NCI-H2196 (cell line): ENCODE data around the gene MARK4.
"Not testable (repeated sequence)": the region's sequence is repeated elsewhere in the genome, so short reads cannot be mapped to it uniquely, and the experiment has no call there.

Experiments
- DNase-seq: peaks from one replicate; lab custom pipeline; 2025; ENCODE audit not compliant: unreplicated experiment; lab: John Stamatoyannopoulos, UW

Gene MARK4

DNA sequence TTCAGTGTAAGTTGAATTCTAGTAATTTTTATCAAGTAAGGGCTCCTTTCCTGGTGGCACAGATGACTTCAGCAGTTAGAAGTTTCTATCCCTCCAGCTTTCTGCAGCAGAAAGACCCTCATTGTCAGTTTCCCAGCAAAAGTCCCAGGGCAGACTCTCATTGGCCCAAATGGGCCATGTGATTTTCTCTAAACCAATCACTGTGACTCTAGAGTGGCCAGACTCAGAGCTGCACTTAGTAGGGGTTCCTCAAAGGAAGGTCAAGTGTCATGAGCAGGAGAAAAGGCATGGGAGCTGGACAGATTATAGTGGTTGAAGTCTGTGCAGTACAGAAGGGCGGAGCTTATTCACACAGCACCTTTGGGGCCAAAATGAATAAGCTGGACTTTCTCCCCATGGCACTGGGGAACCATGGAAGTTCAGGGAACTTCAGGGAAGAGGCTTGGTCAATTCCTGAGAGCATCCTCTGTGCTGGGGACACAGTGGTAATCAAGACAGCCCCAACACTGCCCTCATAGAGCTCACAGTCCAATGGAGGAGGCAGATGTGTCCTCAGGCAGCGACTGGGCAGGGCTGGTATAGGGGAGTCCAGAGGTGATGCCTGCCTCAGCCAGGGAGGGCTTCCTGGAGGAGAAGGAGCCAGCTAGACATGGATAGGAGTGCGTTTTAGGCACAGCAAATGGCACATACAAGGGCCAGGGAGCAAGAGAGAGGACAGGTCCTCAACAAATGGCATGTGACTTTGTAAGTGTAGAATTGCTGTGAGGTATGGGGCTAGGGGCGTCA, 53.3 kb downstream of the MARK4 start:
- no peak for DNase-seq

DNA sequence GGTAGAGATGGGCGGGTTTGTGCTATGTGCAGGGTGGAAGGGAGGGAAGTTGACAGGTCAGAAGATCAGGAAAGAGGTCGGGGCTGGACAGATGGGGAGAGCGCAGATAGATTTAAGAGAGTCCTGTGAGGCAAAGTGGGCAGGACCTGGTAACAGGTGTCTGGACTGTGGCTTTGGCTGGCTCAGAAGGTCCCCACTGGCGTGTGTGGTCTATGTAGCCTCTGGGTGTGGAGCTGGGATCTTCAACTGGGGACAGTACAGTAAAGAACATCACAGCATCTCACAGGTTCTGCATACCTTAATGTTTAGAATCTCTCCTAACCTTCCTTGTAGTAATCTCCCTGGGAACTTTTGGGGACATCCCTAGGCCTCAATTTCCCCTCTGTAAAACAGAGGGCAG, 53.9 kb downstream of the MARK4 start:
- no peak for DNase-seq

DNA sequence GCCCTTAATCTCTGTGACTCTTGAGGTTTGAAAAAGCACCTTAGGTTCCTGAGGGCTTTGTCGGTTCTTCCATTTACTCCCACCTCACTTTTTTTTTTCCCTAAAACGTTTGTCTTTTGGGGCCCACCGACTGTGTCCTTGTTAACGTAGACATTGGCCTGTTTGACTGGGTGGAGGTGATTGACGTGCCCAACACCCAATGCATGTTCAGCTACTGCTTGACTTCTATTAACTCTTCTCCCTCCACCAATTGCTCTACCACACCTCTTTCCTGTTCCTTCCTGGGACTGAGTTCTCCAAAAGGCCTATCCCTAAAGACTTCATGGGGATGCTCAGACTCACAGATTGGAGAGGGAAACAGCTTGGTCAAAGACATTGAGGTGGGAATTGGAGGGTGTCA, 54.4 kb downstream of the MARK4 start:
- DNase-seq = no peak

DNA sequence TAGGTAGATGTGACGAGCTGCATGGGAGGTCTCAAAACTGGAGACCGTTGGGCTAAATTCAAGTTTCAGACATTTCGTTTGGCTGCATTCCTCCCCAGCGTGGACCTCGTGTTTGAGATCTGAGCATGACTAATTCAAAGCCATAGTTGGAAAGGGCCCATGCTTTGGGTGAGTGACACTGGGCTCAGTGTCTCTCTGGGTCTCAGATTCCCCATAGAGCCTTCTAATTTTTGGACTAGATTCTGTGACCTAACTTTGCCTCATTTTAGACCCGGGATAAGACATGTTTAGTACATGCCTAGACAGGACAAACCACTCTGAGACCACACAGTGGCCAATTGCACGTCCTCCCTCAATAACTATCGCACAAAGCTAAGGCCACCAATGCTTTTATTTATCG, 55.0 kb downstream of the MARK4 start:
- DNase-seq = no peak

DNA sequence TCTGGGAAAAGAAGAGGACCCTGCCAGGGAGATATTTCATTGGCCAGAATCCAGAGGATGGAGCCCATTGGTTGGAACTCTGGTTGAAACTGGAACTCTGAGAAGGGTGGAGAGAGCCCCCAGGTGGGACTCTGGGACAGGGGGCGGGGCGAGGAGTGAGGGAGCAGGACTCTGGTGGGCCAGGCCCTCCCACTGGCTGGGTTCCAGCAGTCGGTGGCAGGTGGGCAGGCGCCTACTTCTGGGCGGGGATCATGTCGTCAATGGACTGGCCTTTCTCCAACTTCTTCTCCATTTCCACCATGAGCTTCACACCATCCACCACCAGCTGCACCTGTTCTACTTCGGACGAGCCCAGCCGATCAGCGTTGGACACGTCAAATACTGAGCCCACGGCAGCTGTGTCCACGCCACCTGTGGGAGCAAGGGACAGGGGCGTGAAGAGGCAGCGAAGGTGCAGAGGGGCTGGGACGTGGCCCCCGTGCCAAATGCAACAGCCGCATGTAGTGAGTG, 55.5 kb downstream of the MARK4 start:
- peak; percentile 75 for DNase-seq

DNA sequence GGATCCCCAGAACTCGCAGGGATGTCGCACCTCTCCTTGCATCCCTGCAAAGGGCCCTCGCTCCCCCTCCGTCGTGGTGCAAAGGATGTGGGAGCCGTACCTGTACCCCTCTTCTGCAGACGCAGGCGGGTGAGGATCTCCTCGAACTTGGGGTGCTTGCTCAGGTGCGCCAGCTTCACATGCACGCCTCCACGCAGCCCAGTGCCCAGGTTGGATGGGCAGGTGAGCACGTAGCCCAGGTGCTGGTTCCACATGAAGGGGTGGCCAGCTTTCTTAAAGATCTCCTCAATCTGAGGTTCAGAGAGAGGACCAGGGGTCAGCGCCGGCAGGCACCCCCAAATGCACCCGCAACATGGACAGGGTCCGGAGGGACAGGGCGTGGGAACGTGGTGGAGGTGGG, 56.3 kb downstream of the MARK4 start:
- DNase-seq = no peak

DNA sequence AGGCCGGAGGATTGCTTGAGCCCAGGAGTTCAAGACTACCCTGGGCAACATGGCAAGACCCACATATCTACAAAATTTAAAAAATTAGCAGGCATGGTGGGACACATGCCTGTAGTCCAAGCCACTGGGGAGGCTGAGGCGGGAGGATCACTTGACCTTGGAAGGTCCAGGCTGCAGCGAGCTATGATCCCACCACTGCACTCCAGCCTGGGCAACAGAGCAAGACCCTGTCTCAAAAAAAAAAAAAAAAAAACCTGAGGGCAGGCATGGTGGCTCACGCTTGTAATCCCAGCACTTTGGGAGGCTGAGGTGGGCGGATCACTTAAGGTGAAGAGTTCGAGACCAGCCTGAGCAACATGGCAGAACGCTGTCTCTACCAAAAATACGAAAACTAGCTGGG, 58.3 kb downstream of the MARK4 start:
- DNase-seq = not testable (repeated sequence)

DNA sequence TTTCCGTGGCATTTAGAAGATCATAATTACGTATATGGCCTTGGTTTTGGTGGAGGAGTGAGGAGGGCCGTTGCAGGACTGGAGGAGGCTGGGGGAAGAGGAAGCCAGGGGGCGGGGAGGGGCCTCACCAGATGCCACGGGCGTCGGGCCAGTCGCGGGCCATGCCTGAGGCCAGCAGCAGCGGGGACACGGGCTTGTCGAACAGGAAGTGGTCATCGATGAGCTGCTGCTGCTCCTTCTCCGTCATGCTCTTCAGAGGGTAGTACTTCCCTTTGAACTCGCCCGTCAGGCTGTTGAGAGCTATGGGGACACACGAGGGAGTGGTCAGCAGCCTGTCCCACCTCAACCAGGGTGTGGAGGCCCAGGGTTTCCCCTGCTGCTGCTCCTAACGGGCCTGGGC, 60.5 kb downstream of the MARK4 start:
- DNase-seq = no peak

DNA sequence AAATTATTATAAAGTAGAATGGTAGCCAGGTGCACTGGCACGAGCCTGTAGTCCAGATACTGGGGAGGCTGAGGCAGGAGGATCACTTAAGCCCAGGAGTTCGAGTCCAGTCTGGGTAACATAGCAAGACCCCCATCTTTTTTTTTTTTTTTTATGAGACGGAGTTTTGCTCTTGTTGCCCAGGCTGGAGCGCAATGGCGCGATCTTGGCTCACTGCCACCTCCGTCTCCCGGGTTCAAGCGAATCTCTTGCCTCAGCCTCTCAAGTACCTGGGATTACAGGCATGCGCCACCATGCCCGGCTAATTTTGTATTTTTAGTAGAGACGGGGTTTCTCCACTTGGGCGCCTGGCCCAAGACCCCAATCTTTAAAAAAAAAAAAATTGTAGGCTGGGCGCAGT, 61.2 kb downstream of the MARK4 start:
- DNase-seq = not testable (repeated sequence)

DNA sequence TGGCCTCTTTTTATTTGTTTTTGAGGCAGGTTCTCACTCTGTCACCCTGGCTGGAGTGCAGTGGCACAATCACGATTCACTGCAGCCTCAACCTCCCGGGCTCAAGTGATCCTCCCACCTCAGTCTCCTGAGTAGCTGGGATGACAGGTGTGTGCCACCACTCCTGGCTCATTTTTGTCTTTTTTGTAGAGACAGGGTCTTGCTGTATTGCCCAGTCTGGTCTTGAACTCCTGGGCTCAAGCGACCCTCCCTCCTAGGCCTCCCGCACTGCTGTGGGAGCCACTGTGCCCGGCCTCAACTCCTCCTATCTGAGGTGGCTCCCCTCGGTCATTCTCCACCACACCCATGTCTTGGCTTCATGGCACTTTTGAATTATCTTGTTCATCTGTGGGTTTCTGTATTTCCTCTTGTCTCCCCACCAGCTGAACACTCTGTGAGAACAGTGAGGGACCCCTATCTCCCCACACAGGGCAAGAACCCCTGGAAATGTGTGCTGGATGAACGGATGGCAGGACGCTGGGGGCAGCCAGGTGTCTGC, 63.7 kb downstream of the MARK4 start:
- DNase-seq = no peak

DNA sequence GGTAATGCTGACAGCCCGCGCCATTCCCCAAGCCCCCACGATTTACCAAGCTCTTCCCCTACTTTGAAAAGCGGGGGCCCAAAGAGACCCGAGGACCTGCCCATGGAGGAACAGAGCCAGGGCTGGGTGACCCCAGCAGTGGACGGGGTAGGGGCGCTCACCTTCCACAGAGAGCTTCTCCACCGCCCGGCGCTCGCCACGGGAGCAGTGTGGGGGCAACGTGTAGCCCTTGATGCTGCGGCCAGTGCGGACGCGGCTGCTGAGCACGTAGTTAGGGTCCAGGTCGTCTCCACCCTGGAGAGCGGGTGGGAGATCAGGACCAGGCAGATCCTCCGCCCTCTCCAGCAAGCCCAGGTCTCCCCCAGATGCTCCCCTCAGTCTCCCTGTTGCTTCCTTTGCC, 64.2 kb downstream of the MARK4 start:
- DNase-seq = no peak

DNA sequence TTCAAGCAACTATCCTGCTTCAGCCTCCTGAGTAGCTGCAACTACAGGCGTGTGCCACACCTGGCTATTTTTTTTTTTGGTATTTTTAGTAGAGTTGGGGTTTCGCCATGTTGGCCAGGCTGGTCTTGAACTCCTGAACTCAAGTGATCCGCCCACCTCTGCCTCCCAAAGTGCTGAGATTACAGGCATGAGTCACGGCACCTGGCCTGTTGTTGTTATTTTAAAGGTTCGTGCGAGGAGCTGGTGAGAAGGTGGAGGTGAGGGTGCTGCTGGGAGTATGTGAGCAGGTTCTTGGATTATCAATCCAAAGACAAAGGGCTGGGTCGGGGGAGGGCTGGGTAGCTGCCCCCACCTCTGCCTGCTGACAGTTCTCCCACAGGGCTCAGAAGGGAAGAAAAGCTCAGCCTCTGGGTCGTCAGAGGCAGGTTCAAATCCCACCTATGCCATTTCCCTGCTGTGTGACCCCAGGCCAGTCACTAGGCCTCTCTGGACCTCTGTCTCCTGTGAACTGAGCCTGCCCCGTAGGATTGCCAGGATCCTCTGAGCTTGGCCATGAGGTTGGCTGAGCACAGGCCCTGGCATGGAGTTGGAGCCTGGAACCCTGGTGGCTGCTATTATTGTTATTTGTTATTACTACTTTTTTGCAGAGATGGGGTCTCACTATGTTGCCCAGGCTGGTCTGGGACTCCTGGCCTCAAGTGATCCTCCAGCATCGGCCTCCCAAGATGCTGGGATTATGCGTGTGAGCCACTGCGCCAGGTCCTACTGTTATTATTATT, 70.1 kb downstream of the MARK4 start:
- DNase-seq = no peak

DNA sequence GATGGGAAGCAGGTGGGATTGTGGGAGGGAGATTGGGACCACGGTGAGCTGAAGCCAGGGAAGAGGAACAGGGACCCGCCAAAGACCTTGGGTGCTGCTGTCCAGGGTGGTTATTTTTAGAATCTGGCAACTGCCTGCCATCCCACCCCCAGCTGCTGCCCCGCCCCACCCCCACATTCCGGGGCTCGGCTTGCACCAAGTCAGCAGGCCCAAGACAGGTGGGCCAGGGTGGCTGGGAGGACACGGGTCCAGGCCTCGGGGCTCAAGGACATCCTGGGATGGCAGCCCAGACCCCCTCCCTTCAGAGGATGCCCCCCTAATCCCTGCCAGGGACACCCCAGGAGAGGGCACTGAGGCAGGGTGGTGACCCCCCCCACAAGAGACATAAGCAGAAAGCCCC, 70.8 kb downstream of the MARK4 start:
- no peak for DNase-seq

DNA sequence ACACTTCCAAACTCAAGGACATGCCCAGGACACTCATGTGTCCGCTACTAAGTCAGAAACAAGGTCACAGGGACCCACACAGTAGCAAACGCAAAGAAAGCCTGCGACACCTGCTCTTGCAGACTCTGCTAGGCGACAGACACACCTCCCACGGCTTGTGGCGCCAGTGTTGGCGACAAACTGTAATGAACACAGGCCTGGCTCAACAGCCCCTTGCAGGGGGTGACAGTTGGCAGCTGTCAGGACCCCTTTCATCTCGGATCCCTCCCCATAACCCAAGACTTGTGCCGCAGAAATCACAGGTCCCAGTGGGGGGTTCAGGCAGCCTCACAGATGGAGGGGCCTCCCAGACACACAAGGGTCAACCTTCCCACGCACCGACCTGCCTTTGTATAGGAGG, 71.2 kb downstream of the MARK4 start:
- DNase-seq = no peak

DNA sequence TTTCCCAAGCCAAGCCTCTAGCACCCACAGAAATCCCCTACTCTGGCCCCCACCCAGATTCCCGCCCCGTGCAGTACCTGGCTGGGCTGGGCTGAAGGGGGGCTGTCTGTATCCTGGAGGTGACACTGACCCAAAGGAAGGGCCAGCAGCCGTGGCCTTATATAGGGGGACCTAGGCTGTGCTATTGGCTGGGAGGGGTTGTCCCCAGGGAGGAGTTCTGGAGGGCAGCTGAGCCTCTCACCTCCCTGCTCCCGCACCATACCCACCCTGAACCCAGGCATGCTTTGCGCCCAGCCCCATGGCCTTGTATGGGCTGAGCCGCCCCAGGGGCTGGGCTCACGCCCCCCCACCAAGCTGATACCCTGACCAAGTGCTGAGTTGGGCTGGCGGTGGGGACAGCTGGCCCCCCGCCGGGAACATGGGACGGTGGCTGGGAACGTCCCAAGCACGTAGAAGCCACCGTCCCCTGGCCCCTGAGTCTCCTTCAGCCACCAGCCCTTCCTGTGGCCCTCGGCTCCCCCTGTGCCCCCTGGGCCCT, 71.7 kb downstream of the MARK4 start, which contains the start of gene CKM:
Gene CKM (minus strand): TSS at position 132 of the 538 bp plus-strand sequence. CDS start 3,162 bp downstream, outside the sequence.
- DNase-seq = no peak

DNA sequence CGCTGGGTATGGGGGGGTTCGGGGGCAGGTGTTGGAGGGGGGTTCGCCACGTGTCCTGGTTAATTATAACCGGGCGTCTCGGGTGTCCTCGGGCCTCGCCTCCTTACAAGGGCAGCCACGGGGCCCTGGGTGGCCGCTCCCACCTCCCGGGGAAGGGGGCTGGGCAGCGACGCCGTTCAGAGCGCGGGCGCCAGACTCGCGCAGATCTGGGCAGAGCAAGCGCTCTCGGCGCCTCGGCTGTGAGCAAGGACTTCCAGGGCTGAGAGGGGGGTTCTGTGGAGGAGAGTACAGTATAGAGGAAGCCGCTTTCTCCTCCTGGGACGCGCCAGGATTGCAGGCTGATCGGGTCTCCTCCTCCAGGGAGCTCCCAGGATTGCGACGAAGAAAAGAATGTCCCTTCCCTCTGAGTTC, 72.6 kb downstream of the MARK4 start:
- no peak for DNase-seq

DNA sequence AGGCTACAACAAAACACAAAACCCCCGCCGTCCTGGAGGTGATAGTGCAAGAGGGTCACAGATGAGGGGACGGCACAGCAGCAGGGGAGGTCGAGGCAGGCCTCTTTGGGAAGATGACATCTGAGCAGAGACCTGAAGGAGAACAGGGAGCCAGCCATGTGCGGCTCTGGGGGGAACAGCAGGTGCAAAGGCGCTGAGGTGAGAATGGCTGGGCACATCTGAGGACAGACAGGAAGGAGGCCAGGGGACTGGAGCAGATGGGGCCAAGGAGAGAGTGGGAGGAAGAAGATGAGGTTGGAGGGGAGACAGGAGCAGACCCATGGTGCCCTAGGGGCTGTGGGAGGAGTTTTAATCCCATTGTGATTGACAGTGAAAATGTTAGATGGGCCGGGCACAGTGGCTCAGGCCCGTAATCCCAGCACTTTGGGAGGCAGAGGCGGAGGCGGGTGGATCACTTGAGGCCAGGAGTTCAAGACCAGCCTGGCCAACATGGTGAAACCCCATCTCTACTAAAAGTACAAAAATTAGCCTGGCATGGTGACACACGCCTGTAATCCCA, 73.4 kb downstream of the MARK4 start:
- no peak for DNase-seq

DNA sequence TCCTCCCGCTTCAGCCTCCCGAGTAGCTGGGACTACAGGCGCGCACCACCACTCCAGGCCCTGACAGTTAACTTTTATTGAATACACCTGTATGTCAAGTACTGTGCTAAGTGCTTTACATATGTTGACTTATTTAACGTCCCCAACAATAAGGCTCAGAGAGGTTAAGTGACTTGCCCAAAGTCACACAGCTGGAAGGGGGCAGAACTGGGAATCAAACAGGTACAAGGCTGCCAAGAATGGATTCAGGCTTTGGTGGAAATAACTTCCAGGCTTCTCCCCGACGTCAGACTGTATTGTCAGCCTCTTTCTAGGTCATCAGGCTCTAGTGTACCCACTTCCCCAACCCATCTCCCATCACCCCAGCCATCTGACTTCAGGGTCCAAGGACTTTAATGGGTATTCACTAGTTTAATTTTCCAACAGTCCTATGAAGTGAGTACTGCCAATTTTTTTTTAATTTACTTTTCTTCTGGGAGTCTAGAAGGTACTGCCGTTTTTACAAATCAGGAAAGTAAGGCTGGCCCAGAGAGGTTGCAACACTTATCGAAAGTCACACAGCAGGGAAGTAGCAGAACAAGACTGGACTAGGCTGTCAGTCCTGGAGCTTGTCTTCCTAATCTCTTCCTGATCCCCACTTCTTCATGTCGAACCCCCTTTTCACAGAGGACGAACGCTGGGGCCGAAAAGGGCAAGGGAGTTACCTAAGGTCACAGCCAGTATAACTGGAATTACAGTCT, 76.5 kb downstream of the MARK4 start:
- DNase-seq = no peak

DNA sequence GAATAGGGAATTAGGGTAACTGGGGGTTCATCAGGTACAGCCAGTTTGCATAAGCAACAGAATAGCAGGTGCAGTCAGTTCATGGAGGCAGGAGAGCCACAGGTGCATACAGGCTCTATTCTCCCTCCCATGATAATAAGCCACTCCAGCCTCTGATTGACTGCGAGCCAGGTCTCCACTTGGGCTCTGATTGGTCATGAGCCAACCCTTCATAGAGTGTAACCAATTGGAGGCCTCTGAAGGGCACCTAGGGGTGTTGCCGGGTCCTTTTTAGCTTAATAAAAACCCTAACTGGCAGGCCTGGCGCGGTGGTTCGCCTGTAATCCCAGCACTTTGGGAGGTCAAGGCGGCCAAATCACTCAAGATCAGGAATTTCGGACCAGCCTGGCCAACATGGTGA, 80.3 kb downstream of the MARK4 start:
- peak; percentile 97 for DNase-seq

DNA sequence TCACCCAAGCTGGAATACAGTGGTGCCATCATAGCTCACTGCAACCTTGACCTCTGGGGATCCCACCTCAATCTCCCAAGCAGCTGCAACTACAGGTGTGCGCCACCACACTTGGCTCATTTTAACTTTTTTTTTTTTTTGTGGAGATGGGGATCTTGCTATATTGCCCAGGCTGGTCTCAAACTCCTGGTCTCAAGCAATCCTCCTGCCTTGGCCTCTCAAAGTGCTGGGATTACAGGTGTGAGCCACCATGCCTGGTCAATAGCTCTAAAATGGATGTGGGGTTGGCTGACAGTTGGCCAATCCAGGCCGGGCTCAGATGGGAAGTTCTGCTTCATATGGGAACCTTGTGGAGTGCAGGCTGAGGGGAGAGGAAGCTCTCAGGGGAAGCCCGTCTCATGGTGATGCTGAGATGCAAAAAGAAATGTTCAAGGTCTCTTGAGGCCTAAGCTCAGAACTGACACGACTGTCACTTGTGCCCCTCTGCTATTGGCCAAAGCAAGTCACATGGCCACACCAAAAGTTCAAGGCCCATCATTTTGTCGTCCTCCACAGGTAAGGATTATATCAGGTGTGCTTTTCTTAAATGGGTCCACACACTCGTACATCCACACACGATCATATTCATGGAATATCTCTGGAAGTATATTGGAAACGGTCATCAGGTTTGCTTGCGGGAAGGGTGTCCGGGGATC, 82.7 kb downstream of the MARK4 start:
- no peak for DNase-seq
